GM19395 (cell line): ENCODE results near the gene GIT2.
"Not testable (repeated sequence)": the region's sequence is repeated elsewhere in the genome, so short reads cannot be mapped to it uniquely, and the experiment has no call there.

ENCODE experiments used
- ATAC-seq: cut with Tn5 transposase; IDR thresholded peaks from one replicate; pipeline ENCODE4 v1.9.1; 2021; ENCODE audit warnings: mild to moderate bottlenecking, moderate library complexity; ENCODE audit not compliant: unreplicated experiment

GIT2 gene

GRCh38 chr12:109893261-109893995 is 102.7 kb downstream of the GIT2 start:
- ATAC-seq, result no peak

GRCh38 chr12:109892748-109893147 is 103.4 kb downstream of the GIT2 start:
- peak; percentile 70 for ATAC-seq

GRCh38 chr12:109892165-109892715 is 103.9 kb downstream of the GIT2 start:
- ATAC-seq, result no peak

GRCh38 chr12:109891731-109892130 is 104.4 kb downstream of the GIT2 start:
- not testable (repeated sequence) for ATAC-seq

- ATAC-seq, result no peak
Observed at GRCh38 chr12:109890620-109891170, 105.5 kb downstream of the GIT2 start.

GRCh38 chr12:109888179-109889020 is 107.8 kb downstream of the GIT2 start:
- ATAC-seq, result no peak

GRCh38 chr12:109885616-109886015 is 110.6 kb downstream of the GIT2 start:
- ATAC-seq, result no peak

- no peak for ATAC-seq
Observed at GRCh38 chr12:109883461-109883860, 112.7 kb downstream of the GIT2 start.

GRCh38 chr12:109881752-109882151 is 114.4 kb downstream of the GIT2 start:
- ATAC-seq, result no peak

GRCh38 chr12:109880938-109881337 is 115.2 kb downstream of the GIT2 start:
- ATAC-seq, result no peak

- peak; percentile 92 for ATAC-seq
Observed at GRCh38 chr12:109880043-109880931, 115.9 kb downstream of the GIT2 start, which contains the start of gene GLTP. TSS of gene GLTP (minus strand) at chr12:109880541. CDS start at chr12:109880374, 167 bp downstream.
